HG03066 (cell line): ENCODE results near the gene PRDM16.

Source experiments
- ATAC-seq: cut with Tn5 transposase; IDR thresholded peaks from one replicate; pipeline ENCODE4 v1.9.1; 2021; ENCODE audit warnings: low read depth; ENCODE audit not compliant: unreplicated experiment

Gene PRDM16

DNA sequence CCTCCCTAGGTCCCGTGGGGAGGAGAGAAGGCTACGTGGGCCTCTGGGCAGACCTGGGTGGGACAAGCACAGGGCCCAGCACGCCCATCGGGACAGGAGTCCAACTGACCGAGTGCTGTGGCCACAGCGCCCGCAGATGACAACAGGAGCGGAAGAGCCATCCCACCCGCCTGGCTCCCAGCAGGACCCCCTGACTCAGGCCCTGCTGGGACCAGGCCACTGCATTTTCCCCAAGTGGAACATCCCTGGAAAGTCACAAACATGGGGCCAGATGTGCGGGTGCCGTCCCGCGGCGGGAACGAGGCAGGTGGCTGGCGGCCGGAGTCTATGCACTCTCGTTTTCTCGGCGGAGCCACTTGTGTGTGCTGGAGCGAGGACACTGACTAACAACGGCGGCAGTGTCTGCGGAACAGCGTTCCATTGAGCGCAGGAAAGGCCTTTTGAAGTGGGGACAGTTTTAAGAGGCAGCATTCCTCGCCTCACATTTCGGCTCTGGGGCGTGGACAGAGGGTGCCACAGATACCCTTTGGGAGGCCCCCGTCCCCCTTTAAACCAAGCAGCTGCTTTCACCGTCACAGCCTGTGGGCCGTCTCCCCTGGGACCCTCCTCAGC is 291.7 kb downstream of the PRDM16 start:
- ATAC-seq = no peak

DNA sequence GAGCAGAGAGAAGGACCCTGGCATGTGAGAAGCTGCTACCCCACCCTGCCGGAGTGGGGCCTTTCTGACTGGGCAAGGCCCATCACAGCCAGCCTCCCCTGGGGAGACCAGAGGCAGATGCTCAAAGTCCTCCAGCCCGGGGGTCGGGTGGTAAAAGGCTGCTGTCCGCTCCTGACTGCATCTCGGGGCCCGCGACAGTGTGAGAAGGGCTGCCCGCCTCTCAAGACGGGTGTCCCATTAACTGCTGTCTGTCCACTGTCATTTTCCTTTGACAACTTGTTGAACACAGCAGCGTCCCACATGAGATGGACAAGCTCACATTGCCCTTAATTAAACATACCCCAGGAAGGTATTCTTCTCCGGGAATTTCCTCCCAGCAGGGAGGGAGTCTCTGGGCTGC is 294.0 kb downstream of the PRDM16 start:
- no peak for ATAC-seq

DNA sequence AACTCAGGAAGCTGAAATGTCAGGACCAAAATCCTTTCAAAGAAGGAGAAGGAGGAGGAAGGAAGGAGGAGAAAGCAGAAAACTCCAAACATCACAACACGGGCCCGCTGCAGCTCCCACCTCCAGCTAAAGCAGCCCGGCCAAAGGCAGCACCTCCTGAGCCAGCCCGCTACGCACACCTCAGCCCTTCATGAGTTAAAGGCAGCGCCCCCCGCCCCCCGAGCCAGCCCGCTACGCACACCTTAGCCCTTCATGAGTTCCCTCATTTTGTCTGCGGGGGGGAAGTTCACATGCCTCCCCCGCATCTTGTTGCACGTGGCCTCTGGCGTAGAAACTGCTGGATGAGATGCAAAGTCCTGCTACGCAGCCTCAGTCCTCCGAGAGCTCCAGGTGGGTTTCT is 294.8 kb downstream of the PRDM16 start:
- ATAC-seq = no peak

DNA sequence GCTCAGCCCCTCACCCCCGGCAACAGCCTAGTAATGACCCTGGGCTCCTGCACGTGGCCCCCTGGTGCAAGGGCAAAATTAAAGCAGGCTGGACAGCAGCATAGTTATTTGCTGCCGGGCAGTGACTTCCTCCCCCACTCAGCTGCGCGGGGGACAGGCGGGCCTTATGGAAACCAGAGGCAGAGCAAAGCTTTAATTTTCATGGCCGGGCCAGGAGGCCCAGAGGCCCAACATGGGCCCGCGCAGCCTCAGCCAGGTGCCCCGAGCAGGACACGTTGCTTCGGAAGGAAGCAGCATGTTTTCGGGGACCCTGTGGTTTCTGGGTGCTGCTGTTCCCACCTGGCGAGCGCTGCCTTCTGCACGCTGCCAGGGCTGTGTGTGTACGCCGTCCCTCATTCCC is 295.5 kb downstream of the PRDM16 start:
- no peak for ATAC-seq

DNA sequence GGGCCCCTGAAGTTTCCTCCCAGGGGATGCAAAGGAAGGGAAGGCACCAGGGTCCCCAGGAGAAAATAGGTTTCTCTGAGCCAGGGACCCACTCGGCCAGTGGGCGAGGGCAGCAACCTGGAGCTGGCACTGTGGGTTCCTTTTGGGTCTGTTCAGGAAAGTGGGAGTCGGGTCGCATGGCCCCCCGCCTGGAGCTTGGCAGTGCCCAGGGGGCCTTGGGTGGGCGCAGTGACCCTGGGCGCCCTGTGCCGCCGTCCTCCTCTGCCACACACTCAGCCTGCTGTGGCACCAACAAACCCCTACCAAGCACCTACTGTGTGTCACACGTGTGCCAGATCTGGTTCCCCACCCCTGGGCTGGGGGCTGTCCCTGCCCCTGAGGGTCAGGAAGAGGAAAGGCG is 296.0 kb downstream of the PRDM16 start:
- ATAC-seq = no peak

DNA sequence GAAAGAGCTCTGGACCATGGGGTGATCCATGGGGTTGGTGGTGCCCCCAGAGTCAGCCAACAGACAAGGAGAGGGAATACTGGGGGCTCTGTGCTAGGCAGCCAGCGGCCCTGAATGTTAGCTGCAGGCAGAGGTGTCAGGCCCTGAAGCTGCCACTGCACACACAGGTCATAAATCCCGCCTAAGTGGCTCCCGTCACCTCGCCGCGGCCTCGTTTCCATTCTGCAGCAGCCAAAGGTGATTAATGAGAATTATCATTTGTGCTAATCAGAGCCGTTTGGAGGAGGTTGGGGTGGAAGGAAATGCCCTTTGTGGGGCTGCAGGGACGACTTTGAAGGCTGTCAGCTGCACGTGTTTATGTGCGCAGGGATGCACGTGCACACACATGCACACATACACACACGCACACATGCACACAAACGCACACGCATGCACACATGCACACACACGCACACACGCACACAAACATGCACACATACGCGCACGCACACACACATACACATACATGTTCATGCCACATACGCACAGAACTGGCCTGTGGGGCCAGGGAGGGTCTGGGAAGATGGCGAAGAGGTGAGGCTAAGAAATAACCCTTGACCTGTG is 296.6 kb downstream of the PRDM16 start:
- ATAC-seq = no peak

DNA sequence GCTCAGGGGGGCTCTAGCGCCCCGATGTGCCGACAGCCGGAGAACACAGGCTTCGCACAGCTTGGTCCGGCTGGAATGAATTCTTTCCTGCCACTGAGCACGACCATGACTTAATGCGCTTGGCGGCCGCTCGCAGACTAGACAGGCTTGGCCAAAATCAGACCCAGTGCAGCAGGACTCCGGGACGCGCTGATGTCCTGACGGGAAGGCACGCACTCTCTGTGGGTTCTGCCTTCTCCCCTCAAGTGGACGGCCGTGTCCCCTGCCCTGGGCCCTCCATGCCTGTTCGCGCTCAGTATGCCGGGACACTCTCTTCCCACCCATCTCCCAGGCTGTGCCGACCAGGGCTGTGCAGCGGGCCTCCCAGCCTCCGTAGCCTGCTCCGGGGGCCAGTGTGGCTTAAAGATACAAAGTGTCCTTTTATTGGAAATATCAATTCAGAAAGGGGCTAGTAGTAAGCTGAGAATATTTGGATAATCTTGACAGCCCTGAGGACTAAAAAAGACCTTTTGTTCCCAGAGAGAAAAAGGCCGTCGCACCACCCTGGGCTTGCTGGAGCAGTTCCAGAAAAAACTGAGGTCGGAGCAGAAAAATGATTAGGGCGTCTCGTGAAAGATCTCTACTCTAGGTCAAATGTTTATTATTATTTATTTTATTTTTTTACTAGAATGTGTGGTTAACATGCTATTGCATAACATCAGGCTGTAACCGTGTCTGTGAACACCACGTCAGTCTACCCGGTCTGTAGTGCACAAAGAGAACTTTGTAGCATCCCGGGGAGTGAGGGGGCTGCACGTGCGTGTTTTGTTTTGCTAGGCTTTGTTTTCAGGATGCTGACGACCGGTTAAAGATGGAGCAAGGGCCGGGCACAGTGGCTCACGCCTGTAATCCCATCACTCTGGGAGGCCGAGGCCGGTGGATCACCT is 297.4 kb downstream of the PRDM16 start:
- ATAC-seq = no peak

DNA sequence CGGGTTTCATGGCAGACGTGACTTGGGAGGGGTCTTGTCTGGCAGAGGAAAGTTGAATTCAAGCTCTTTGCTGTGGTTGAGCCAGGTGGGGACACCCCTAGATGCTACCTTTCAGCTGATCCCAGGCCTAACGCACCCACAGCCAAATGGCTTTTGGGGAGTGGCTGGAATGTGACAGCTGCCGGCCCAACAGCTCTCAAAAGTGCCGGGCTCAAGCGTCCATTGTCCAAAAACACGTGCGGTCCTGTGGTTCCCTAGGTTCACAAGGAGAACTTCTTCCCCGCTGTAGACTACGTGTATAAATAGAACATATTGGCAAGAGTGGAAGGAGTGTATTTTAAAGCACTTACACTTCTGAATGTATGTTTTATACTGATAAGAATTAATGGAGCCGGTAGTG is 298.4 kb downstream of the PRDM16 start:
- no peak for ATAC-seq

DNA sequence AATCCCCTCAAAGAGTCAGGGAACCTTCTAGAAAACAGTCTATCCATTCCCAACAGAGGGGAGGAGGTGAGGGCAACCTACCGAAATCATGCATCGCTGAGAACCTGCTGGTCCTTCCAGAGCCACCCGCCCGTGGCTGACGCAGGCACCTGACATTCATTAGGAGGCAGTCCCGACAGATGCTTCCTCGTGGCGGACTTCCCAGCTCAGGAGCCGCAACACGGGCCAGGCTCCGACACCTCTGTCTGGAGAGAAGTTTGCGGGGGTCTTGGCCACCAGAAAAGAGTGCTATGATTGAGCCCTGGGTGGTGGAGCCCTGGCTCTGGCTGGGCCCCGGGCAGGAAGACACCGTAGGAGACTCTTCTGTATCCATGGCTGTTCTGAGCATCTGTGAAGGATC is 299.1 kb downstream of the PRDM16 start:
- ATAC-seq = no peak

DNA sequence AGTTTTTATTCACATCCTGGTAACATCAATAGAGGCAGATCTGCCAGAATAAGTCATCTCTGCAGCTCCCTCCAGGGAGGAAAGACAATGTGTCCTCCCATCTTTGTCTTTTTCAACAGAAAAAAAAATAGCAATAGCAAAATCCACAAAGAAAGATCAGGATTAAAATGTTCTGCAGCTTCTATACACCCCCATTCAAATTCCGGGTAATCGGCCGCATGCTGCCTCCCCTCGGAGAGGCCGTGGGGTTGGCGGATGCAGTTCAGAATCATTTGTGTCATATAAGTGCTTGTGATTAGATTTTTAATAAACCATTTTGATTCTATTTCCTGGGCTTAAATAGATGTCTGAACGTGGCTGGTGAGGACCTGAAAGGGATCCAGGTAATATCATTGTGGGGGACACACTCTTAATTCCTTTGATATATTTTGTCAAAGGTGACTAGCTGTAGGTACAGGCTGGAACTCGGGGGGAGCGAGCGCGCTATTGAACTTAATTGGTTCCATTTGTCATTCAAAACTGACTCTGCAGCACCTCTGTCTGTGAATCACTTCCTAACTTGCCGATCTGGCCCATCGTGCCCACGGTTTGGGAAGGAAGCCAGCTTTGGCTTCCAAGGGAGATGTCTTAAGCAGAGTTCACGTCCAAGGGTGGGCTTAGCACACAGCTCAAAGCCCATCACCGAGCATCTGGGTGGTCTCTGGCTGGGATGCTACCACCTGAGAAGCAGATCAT is 299.9 kb downstream of the PRDM16 start:
- ATAC-seq = no peak

DNA sequence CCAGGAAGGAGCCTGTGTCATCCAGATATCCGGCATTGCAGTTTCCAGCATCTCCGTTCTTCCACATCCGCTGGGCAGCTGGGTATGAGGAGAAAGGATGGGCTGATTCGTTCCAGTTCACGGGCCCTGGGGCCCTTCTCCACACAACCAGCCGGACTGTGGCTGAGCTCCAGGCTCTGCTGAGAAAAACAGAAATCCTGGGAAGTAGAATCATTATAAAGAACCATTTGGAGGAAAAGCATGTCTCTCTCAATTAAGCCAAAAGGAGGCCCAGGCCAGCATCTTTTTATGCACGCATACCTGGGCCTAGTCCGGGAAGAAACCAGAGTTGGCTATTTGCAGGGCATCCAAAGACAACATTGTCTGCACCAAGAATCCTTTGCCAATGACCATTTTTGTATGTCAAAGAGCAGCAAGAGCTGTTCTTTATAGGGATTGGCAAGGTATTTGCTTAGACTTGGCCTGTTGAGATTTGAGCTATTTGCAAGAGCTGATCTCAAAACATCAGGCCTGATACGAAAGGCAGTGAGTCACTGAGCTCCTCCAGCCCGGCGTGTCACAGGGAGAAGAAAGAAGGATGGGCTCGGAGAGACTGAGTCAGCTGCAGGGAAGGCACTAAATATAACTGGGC is 300.6 kb downstream of the PRDM16 start:
- ATAC-seq = no peak

DNA sequence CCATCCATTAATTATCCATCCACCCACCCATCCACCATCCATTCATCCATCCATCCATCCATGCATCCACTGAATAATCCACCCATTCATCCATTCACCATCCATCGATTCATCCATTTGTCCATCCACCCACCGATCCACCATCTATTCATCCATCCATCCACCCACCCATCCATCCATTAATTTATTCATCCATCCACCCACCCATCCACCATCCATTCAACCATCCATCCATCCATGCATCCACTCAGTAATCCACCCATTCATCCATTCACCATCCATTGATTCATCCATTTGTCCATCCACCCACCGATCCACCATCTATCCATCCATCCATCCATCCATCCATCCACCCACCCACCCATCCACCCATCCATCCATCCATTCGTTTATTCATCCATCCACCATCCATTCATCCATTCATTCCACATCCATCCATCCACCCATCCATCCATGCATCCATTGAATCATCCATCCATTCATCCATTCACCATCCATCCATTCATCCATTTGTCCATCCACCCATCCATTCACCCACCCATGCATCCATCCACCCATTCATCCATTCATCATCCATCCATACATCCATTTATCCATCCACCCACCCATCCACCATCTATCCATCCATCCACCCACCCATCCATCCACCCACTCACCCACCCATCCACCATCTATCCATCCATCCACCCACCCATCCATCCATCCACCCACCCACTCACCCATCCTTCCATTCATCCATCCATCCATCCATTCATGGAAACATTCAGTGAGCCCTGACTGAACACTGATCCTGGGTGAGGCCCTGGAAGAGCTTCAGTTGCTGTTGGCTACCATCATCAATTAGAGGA is 302.1 kb downstream of the PRDM16 start:
- ATAC-seq = no peak

DNA sequence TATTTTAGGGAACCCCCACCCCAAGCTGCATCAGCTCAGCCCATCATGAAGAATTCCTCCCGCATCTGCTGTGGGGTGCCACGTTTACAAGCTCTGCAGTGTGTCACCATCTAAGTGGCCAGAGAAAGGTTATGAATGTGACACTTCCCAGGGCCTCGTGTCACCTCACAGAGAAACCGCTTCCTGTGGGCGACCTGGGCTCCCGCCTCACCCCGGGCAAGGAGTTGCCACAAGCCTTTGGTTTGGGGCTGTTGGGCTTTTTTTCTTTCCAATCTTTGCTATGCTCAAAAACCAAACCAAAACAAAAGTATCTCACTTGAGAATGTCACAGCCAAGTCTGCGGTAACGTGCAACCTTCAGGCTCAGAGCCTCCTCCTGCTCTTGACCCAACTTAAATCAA is 303.3 kb downstream of the PRDM16 start:
- ATAC-seq = no peak

DNA sequence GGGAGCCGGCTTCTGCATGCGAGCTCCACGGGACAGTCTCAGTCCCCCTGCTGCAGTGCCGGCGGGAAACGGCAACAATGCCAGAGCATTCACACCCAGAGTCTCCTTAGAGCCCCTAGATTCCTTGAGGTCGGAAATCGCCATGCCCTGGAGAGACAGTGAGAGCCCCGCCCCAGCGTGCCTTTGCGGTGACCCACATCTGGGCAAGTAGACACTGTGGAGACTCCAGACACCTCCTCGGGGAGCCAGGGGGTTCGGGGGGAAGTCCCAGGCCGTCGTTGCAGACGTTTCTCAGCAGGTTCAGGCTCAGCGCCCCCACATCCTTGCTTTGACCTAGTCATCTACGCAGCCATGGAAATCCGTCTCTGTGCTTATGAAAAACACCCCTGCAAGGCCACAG is 304.2 kb downstream of the PRDM16 start:
- no peak for ATAC-seq

DNA sequence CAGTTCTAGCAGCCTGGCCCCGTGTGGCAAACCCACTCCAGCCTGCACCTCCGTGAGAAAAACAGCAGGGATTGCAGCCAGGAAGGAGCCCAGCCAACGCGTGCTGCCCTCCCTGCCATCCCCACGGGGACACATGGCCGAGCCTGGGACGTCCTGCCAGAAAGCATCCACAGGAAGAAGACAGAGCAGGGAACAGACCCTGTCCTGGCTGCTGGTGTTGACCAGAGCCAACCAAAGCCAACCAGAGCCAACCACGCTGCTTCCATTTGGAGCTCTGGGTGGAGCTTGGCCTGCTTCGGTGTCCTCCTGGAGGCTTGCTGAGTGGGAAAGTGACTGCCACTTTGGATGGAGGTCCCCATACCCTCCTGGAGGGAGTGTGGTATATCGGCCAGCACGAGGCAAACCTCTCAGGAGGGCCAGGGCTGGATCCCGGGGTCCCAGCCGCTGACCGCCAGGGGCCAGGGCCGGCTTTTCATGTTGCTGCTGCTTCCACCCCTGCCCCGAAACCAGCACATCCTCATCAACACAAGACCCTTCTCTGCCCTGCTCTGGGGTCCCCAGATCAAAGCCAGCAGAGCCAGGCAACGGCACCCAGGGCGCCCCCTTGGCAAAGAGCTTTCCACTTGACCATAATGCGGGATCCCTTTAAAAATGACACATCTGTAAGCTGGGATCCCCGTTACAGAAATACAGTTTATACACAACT is 304.9 kb downstream of the PRDM16 start:
- ATAC-seq = no peak

DNA sequence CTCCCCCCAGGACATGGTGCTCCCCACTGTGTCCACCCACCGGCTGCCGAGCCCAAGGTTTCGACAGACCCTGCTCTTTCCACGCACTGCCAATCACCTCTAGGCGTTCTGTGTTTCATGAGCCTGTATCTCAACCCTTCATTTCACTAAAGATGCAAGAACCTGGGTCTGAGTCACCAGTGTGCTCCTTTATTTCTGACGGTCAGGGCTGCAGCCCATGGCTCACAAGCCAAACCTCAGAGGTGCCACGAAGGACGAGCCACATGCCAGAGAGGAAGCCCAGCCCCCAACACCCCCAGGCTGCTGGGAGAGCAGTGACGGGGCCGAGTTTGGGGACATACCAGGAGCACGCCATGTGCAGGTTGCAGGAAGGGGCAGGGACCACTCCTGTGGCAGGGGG is 306.2 kb downstream of the PRDM16 start:
- no peak for ATAC-seq

DNA sequence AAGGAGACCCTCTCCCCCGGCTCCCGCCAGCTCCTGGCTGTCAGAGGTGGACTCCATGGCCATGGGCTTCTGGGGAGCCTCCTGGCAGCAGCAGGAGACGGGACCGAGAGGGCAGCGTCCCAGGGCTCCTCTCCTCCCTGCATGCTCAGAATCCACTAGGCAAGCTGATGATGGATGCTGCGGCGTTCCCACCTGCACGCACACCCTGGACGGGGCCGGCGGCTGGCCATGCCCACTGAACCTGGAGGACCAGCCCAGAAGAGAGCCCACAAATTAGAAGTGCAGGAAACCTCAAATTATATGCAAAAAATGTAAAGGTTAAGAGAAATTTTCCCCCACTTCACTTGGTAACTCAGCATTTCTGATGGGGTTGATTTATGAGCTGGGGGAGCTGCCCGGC is 308.2 kb downstream of the PRDM16 start:
- no peak for ATAC-seq

DNA sequence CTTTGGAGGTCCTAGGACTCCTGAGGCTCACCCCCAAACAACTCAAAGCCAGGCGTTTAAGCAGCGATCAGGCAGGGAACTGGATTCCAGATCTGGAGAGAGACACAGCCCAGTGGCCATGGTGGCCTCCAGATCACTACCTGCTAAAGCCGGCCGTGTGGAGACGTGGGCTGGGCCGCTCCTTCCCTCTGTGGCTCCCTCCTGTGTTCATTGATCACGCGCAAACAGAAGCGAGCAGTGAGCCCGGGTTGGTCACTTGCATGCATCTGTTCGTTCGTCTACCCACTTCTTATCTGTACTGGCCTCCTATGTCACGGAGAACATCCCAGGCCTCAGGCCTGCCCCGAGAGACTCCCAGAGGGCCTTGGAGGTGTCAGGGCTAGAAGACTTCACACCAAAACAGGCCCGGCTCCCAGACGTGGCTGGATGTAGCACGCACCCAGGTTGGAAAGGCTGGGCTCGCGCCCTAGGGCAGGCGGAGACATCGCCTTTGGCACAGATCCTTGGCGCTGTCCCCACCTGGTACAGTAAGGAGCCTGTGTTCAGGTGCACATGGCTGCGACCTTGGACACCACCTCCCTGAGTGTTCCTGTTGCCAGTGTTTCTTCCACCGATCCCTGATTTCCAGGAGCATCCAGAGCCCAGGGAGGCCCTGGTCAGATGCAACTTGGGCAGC is 308.7 kb downstream of the PRDM16 start:
- ATAC-seq = no peak
